ENCODE measurements around the gene ULBP1. TPM values are rescaled to one million over a fixed set of nuclear protein-coding genes. Genes with fewer than 3 reads are reported as not detected.
"Not testable (repeated sequence)": the region's sequence is repeated elsewhere in the genome, so short reads cannot be mapped to it uniquely, and the experiment has no call there.

The ULBP1 gene, protein sequence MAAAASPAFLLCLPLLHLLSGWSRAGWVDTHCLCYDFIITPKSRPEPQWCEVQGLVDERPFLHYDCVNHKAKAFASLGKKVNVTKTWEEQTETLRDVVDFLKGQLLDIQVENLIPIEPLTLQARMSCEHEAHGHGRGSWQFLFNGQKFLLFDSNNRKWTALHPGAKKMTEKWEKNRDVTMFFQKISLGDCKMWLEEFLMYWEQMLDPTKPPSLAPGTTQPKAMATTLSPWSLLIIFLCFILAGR
- polyA plus RNA-seq (2013, experiment 1 of 2; ENCODE audit: insufficient read length), result 7.0 TPM
- 7.5 TPM for polyA plus RNA-seq (2013, experiment 2 of 2; ENCODE audit: insufficient read length)

DNA sequence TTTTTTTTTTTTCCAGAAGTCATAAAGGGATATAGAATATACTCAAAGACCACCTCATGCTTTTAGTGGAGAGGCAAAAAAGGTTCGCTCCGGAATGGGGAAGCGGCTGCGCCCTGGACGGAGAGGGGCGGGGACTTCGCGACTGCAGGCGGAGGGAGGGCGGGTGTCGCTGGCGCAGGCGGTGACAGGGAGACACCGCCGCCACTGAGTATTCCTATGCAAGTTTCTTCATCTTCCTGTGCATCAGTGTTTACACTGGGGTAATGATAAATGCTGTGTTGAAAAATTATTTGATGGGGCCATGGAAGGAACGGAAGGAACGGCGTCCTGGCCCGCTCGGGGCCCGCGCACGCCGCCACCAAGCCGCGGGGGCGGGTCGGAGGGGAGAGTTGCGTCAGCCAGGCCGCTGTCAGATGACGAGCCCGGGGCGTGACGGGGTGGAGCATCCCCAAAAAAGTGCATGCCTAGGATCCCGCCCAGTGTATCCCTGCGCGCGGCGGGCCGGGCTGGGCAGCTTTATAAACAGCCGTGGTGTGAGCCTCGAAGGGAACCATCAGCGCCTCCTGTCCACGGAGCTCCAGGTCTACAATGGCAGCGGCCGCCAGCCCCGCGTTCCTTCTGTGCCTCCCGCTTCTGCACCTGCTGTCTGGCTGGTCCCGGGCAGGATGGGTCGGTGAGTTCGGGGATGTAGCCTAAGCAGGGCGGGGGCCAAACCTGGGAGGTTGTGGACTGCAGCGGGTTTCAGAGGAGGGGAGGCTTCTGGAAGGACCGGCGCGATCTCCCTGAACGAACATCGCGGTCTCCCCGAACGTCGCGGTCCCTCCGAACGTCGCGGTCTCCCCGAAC lies at the start of gene ULBP1:
ULBP1 (plus strand) TSS at position 482 of the 846 bp plus-strand sequence; CDS start at position 589, 107 bp downstream.
- peak; percentile 94 for DNase-seq

DNA sequence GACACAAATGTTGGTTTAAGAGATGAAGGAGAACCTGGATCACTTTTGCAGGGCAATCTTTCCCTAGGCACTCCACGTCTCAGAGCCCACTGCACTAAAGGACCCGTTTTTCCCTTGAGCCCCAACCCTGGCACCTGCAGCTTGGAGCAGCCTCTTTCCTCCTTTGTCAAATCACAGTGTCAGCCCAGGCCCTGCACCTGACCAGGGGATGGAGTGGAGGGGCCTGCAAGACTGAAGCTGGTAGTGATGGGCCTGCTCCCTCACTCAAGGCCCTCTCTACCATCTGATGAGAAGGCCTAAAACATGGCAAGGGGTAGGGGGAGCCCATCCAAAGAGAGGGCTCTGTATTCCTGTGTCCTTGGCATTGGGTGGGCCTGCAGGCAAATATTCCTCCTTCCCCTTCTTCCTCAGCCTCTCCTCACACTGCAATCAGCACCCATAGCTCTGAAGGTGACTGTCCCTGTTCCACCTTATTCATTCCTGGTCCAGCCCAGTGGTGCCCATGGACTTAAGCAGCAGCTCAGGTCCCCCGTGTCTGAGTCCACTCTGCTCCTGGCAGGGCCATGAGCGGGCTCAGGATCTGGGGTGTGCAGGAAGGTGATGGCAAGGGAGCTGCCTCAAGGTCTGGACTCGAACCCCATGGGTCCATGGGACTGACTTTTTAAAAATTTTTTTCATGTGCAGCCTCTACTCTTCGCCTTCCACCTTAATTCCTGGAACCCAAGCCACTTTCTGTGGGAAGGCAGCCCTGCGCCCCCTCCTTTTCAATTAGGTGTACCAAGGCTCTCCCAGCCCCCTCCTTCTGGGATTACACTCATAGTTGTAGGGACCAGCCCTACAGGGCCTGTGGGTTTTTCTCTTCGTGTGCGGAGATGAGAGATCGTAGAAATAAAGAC lies 47.5 kb upstream of the ULBP1 start:
- DNase-seq, result no peak

DNA sequence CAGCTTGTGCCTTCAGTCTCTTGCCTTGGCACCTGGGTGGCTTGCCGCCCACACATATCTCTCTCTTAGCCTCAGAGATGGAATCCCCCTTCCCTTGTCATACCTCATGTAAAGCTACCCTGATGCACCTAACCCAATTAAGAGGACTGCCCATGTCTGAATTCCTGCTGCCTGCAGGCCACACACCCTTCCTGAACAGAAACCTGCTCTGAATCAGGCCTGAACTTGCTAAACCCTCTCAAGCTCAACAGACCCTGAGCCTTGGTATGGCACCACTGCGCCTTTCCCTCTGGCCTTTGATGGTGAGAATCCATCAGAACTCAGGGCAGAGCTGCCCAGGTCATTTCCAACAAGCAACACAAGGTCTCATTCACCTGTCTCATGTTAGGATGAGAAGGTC lies 46.1 kb upstream of the ULBP1 start:
- DNase-seq, result no peak

DNA sequence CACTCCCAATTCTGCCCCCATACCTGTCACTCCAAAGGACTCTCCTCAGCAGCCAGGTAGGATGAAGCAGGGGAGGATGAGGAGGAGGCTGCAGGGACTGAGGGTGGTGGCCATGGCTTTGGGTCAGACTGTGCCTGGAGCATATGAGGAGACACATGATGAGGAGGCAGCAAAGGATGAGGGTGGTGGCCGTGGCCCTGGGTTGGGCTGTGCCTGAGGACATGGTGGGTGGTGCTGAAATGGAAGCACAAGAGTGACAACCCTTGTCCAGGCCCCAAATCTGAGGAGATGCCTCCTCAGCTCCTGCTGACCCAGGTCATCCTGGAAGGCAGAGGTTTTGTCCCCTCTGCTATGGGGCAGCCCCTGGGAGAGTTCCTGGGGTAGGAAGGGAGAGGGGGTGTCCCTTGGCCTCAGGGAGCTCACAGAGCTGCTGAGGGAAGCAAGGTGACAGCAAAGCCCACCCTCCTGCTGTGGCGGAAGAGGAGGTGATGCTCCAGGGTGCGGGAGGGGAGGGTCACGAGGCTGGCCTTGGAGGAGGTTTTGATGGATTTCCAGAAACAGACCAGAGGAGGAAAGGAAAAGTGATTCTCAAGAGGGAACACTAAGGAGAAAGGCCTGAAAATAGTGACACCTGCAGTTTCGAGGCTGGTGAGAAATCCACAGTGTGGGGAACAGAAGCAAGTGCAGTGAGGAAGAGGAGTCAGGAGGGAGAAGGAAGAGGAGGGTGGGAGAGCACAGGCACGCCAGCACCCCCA lies 45.4 kb upstream of the ULBP1 start:
- DNase-seq, result no peak

DNA sequence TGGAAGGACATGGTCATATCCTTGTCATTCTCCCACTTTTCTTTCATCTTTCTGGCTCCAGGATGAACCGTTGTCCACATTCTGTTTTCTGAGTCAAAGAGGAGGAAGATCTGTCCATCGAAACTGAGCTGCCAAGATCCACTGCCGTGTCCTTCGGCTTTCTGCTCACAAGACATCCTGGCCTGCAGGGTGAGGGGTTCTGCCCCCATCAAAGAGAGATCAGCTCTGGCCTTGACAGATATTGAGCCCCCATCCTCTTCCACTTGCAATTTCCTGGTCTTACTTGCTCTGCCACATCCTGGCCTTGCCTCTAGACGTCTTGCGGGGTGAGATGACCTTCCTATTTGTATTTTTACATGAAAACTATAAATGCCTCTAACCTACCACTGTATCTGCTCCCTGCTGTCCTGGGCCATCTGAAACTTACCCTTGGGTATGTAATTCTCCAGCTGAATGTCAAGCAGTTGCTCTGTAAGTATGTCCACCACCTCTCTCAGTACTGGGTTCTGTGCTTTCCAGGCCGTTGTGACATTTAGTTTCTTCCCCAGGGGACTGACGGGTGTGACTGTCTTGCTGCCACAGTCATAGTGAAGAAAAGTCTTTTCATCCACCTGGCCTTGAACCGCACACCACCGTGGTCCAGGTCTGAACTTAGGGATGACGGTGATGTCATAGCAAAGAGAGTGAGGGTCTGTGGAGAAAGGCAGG lies 44.5 kb upstream of the ULBP1 start:
- not testable (repeated sequence) for DNase-seq

DNA sequence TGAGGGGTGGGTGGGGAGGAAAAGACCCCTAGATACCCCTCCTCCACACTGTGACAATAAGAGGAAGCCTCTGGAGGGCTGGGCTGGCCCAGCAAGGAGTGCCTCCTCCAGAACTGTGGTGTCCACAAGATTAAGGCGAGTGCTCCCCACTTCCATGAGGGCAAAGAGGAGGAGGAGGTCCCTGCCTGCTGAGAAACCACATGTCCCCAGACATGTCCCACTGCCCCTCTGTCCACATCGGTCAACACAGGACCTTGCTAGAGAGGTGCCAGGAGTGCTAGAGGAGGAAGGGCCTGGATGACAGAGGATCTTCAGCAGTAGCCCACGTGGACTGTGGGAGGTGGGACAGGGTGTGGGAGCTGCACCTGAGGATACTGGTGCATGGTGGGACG lies 43.9 kb upstream of the ULBP1 start:
- no peak for DNase-seq

DNA sequence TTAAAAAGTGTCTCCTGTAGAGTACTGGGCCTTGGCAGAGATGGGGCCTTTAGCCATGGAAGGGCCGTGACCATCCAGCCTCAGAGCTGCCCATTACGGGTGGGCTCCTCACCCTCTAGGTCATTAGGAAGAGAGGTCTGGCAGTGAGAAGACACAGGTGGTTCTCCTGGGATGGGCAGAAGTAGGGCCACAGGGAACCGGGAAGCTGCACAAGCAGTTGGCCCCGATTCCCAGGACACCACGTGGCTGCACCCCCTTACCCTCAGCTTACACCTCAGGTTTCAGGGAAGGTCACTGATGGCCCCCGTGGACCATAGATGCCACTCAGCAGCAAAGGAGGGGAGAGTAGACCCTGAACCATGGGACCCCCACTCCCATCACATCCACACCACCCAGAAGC lies 42.4 kb upstream of the ULBP1 start:
- DNase-seq, result no peak

DNA sequence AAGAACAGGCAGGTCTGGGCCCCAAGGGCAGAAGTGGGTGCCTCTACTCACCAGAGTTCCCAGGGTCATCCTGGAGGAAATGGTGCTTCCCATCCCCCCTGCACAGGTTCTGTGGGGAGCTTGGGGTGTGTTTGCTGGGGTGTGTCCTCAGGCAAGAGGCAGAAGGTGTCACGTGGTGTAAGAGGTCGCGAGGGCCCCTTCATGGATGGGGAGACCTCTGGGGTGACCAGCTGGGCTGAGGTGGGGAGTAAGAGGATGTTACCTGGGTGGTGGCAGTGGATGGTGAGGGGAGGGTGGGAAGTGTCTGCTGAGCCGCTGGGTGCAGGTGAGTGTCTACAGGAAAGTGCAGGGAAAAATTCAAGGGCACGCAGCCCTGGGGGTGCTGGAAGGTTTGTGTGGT lies 41.7 kb upstream of the ULBP1 start:
- DNase-seq, result not testable (repeated sequence)

DNA sequence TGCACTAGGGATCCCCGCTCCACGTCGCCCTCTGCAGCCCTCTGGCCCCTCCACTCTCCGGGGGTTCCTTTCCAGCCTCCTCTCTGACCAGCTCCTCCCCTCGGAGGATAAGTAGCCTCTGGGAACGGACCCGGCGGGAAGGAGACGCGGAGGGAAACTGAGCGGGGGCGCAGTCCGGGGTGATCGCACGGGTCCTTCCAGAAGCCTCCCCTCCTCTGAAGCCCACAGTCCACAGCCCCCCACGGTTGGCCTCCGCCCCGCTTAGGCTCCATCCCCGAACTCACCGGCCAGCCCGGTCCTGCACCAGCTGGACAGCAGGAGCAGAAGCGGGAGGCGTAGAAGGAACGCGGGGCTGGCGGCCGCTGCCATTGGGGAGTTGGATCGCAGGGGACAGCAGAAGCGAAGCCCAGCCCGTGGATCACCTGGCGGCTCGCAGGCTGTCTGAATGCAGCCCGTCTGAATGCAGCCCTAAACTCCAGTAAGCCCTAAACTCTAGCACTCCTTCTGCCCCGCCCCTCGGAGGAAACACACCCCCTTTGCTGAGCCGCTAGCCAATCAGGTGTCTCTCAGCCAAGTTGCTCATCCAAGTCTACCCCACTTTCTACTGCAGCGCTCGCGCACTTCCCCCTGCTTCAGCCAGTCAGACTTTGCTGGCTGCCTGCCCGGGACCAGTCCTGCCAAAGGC lies 41.0 kb upstream of the ULBP1 start, which contains the start of gene RAET1G:
RAET1G (minus strand) TSS at position 480 of the 685 bp plus-strand sequence; CDS start at position 369, 111 bp downstream.
- peak; percentile 96 for DNase-seq

DNA sequence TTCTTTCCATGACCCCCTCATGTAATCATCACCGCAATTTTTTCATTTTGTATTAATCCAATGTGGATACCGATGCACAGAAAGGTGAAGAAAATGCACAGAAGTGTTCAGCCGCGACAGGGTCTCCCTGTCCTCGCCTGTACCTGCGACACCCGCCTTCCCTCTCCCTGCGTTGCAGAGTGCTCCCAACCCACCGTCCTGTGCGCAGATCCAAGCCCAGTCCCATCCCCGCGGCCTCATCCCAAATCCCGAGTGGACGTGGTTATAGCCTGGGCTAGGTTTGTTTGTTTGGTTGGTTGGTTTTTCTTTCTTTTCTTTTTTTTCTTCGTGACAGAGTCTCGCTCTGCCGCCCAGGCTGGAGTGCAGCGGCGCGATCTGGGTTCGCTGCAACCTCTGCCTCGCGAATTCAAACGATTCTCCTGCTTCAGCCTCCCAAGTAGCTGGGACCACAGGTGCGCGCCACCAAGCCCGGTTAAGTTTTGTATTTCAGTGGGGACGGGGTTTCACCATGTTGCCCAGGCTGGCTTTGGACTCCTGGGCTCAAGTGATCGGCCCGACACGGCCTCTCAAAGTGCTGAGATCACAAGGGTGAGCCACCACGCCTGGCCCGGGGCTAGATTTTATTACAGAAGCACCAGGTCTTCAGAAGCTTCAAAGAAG lies 40.3 kb upstream of the ULBP1 start:
- DNase-seq, result no peak

DNA sequence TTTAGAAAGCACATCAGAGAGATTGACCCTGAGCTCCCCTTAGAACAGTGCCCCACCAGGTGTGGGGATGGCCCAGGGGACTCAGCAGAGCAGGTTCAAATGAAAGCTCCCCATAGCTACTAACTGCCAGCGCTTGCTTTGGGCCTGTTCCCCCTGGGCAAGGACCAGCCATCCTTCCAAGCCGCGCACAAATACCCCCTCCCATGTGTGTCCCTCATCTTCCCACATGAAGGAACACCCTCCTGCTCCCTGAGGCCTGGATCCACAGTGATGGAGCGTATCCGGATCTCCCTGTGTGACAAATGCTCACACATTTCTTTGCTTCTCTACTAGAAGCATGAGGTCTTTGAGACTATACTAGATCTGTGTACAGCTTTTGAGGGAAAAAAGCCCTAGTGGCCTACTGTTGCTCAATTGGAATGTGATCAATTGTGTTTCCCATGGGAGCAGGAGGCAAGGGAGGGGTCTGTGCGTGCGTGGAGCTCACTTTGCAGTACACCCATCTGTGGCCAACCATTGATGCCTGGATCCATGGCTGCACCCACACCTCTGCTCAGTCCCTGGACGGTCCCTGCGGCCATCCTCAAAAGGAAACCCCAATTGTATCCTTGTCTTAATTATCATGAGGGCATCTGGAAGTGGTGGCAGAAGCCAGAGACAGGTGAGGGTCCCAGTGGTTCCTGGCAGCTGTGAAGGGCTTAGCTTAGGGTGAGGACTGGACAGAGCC lies 39.4 kb upstream of the ULBP1 start:
- no peak for DNase-seq

DNA sequence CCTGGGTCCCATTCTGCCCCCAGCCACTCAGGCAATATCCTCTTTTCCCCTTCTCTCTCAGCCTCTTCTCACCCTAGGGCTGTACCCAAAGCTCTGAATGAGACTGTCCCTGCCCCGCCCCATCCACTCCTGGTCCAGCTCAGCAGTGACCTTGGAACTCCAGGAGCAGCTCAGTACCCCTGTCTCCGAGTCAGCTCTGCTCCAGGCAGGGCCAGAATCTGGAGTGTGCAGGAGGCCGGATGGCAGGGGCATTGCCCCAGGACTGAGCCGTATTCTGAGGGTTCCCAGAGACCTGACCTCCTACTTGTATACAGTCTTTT lies 38.9 kb upstream of the ULBP1 start:
- no peak for DNase-seq

DNA sequence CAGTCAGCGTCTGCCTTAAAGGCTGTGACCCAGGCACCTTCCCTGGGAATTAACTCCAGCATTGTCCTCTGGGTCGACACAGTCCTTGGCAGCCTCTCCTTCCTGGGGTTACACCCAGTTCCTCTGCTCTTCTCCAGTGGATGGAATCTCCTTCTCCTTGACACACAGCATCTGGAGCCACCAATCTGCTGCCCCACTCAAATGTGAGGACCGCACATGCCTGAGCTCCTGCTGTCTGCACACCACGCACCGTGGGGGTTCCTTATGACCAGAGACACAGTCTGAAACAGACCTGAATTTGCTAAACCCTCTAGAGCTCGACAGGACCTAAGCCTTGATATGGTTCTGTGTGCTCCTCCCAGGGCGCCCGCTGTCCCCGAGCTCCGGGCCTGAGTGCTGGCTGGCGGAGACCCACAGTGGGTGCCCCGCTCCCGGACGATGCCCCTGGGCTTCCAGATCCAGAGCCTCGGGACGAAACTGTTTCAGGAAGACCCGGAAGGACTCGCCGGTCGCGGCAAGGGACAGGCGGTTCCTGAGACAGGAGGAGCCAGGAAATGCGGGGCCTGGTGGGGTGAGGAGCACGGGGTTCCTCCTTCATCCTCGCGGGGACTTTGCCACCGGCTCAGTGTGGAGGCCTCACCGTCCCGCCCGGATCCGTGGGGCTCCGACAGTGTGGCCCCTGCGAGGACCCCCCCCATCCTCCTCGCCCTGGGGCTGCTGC lies 38.3 kb upstream of the ULBP1 start:
- no peak for DNase-seq

DNA sequence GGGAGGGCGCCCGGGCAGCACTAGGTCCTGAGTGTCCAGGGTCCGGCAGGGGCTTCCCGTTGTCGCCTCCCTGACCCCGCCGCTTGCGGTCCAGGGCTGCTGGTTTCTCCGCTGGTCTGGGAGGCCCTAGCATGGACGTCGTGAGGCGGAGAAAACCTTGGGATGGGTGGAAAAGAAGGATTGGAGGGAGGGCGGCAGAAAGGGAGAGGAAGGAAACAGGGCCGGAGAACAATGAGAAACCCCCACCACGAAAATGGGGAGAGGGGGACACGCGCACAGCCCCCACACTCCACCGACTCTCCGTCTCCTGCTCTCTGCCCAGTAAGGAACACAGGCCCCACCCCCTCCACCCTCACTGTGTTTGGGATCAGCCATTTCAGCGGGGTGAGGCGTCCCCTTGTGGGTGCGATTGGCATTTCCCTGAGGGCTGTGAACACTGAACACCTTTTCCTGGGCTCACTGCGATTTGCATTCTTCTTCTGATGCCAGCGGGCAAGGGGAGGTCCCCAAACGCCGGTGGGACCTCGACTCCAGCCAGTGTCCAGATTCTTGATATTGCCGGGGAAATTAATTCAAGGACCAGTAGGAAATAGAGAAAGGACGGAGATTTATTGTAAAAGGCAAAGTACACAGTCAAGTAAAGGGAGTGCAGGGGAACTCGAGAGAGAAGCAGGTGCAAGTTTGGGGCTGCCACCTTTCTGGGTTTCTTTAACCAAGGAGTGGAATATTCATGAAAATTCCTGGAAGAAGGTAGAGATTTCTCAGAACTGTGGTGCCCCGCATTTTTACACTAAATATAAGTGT lies 37.6 kb upstream of the ULBP1 start:
- DNase-seq, result peak; percentile 78

DNA sequence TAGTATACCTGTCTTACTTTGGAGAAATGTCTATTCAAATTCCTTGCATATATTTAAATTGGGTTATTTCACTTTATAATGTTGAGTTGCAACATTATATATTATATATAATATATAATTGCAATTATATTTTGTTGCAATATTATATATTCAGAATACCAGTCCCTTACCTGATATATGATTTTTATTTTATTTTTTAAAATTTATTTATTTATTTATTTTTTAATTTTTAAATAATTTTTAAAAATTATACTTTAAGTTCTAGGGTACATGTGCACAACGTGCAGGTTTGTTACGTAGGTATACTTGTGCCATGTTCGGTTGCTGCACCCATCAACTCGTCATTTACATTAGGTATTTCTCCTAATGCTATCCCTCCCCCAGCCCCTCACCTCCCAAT lies 36.7 kb upstream of the ULBP1 start:
- DNase-seq, result not testable (repeated sequence)

DNA sequence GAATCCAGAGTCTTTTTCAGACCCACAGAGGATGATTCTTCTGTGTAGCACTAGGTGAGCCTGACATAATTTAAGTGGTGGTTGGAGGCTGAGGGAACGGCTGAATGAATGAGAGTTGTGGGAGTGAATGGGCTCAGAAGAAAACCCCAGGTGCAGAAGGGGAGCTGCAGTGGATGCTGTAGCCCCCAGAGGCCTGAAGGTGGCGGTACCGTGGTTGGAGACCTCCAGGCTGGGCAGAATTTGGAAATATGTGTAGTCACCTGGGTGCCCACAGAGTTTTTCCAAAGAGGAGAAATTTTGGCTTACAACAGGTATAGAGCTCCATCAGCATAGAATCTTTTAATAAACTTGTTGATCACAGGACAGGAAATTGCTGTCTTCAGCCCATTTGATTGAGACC lies 34.3 kb upstream of the ULBP1 start:
- no peak for DNase-seq

DNA sequence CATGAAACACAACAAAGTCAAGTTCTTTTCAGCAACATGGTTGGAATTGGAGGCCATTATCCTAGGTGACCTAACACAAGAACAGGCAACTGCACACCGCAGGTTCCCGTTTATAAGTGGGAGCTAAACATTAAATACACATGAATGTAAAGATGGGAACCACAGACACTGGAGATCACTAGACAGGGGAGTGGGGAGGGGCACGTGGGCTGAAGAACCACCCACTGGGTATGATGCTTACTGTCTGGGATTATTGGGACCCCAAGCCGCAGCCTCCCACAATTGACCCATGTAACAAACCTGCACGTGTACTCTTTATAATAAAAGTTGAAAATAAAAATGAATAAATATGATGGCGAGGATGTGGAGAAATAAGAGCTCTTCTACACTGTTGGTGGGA lies 32.2 kb upstream of the ULBP1 start:
- DNase-seq, result no peak

DNA sequence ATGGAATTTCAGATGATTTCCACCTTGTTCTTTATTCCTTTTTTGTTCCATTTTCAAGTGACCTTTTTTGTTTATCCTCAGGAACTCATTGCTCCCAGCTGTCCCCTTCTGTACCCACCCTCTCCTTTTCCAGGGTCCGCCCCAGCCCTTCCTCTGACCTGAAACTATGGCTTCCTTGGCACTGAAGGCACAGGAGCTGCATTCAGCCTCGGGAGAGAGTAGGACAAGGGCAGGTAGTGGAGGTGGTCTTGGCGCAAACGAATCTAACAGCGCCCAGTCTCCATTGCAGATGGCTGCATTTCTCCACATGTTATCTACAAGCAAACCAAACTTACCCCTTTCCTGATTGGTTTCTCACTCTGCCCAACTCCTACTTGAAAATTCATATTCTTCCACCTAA lies 30.7 kb upstream of the ULBP1 start:
- no peak for DNase-seq

Measured in fibroblast of skin of abdomen (primary cell).